HG02642 (cell line): ENCODE data around the gene TAS2R4.
A peak's percentile ranks its signal among the peaks of the same experiment; 100 is the strongest.
"Not testable (repeated sequence)": the region's sequence is repeated elsewhere in the genome, so short reads cannot be mapped to it uniquely, and the experiment has no call there.

Source experiments
- ATAC-seq: cut with Tn5 transposase; IDR thresholded peaks from one replicate; pipeline ENCODE4 v1.9.1; 2021; ENCODE audit warnings: mild to moderate bottlenecking; ENCODE audit not compliant: unreplicated experiment, poor library complexity

The TAS2R4 gene

GRCh38 chr7:141776374-141776773 lies at the start of gene TAS2R4:
Gene TAS2R4 (plus strand): TSS chr7:141776674. CDS start chr7:141778489, 1,815 bp downstream.
- ATAC-seq: no peak

GRCh38 chr7:141729020-141729419 lies 47.5 kb upstream of the TAS2R4 start:
- no peak for ATAC-seq

- ATAC-seq: no peak
Measured at GRCh38 chr7:141731476-141732149, 44.9 kb upstream of the TAS2R4 start.

GRCh38 chr7:141737118-141737835 lies 39.2 kb upstream of the TAS2R4 start:
- ATAC-seq: no peak

- peak; percentile 94 for ATAC-seq
Measured at GRCh38 chr7:141737836-141738591, 38.5 kb upstream of the TAS2R4 start, which contains the start of gene SSBP1. Gene SSBP1 (plus strand): TSS chr7:141738358. CDS start chr7:141739167, 809 bp downstream.

- ATAC-seq: no peak
Measured at GRCh38 chr7:141738592-141739013, 37.9 kb upstream of the TAS2R4 start.

GRCh38 chr7:141739250-141739649 lies 37.2 kb upstream of the TAS2R4 start:
- no peak for ATAC-seq

- ATAC-seq: no peak
Measured at GRCh38 chr7:141742229-141742628, 34.2 kb upstream of the TAS2R4 start.

GRCh38 chr7:141744131-141744530 lies 32.3 kb upstream of the TAS2R4 start:
- no peak for ATAC-seq

GRCh38 chr7:141748396-141748795 lies 28.1 kb upstream of the TAS2R4 start:
- ATAC-seq: no peak

- not testable (repeated sequence) for ATAC-seq
Measured at GRCh38 chr7:141751904-141752303, 24.6 kb upstream of the TAS2R4 start.

GRCh38 chr7:141752634-141753033 lies 23.8 kb upstream of the TAS2R4 start:
- ATAC-seq: no peak

- ATAC-seq: no peak
Measured at GRCh38 chr7:141754939-141755338, 21.5 kb upstream of the TAS2R4 start.

GRCh38 chr7:141763797-141764196 lies 12.7 kb upstream of the TAS2R4 start, which contains the start of gene TAS2R3:
Gene TAS2R3 (plus strand): TSS chr7:141764097. CDS start chr7:141764159, 62 bp downstream.
- no peak for ATAC-seq

- not testable (repeated sequence) for ATAC-seq
Measured at GRCh38 chr7:141770083-141770583, 6.3 kb upstream of the TAS2R4 start.

GRCh38 chr7:141785706-141786552 lies 9.5 kb downstream of the TAS2R4 start:
- ATAC-seq: no peak

GRCh38 chr7:141788296-141788695 lies 11.8 kb downstream of the TAS2R4 start:
- no peak for ATAC-seq

GRCh38 chr7:141789917-141790316 lies 13.4 kb downstream of the TAS2R4 start, which contains the start of gene TAS2R5:
Gene TAS2R5 (plus strand): TSS chr7:141790217. CDS start chr7:141790362, 145 bp downstream.
- ATAC-seq: no peak

- ATAC-seq: no peak
Measured at GRCh38 chr7:141792526-141792925, 16.1 kb downstream of the TAS2R4 start.

- no peak for ATAC-seq
Measured at GRCh38 chr7:141820067-141820466, 43.6 kb downstream of the TAS2R4 start.
